Measurements from ENCODE around the gene UQCRC1. TPM values are rescaled to one million over a fixed set of nuclear protein-coding genes. Genes with fewer than 3 reads are reported as not detected.

Gene UQCRC1
- total RNA-seq, 1 donor: 405 TPM

DNA sequence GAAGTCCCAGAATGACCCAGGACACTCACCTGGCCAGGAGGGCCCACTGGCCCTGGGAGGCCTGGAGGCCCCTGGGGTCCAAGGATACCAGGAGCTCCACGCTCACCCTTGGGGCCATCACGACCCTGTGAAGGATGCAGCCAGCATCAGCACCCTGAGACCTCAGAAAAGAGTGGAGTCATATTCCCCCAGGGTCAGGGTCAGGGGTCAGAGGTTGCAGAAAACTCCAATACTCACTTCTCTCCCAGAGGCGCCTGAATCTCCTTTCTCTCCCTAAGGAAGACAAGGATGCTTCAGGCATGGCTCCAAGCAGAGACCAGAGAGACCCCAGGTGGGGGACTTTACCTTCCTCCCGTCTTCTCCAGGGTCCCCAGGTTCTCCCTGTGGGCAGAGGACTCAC, 32.8 kb downstream of the UQCRC1 start:
- TF ChIP-seq, protein P1, sequence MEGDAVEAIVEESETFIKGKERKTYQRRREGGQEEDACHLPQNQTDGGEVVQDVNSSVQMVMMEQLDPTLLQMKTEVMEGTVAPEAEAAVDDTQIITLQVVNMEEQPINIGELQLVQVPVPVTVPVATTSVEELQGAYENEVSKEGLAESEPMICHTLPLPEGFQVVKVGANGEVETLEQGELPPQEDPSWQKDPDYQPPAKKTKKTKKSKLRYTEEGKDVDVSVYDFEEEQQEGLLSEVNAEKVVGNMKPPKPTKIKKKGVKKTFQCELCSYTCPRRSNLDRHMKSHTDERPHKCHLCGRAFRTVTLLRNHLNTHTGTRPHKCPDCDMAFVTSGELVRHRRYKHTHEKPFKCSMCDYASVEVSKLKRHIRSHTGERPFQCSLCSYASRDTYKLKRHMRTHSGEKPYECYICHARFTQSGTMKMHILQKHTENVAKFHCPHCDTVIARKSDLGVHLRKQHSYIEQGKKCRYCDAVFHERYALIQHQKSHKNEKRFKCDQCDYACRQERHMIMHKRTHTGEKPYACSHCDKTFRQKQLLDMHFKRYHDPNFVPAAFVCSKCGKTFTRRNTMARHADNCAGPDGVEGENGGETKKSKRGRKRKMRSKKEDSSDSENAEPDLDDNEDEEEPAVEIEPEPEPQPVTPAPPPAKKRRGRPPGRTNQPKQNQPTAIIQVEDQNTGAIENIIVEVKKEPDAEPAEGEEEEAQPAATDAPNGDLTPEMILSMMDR (IDR thresholded peaks at IDR 0.05; ENCODE audit: insufficient read depth, low read depth, low read length): no peak
- no peak overlapping the region for H3K4me3 ChIP-seq (ENCODE audit: low read depth, low read length)
- no peak for DNase-seq (ENCODE audit: low read depth)

DNA sequence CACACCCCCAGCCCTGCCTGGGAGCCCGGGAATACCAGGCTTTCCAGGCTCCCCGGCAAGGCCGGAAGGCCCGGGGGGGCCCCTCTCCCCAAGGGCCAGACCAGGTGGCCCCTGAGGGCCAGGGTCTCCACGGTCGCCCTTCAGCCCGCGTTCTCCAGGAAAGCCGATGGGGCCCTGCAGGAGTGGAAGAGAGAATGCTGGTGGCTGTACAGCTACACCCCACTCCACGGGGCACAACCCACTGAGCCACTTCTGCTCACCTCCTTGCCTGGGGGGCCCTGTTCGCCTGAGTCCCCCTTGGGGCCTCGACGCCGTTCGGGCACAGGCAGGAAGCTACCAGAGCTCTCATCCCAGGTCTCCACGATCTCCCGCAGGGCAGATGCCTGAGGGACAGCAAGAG, 34.1 kb downstream of the UQCRC1 start:
- no peak overlapping the region for H3K4me3 ChIP-seq (ENCODE audit: low read depth, low read length)
- no peak for DNase-seq (ENCODE audit: low read depth)
- TF ChIP-seq, protein P1 (IDR thresholded peaks at IDR 0.05; ENCODE audit: insufficient read depth, low read depth, low read length): no peak

DNA sequence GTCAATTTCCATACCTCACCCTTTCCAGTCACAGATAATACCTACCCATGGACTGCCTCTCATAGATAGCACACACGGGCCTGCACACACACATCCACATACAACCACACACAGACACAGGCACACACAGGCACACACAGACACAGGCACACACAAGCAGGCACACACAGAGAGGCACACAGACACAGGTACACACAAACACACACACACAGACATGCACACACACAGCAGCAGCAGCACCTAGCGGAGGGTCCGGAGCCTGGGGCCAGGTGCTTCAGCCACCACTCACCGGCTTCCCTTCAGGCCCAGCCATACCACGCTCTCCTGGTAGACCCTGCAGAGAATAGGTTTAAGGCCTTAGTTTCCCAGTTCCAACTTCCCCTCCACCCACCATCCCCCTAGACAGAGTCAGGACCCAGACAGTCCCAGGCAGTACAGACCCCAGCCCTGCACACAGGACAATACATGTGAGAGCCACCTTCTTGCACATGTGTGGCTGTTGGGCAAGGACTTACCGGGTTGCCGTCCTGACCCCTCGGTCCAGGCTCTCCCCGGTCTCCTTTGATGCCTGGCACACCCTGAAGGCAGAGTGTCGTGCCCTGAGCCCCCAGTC, 35.4 kb downstream of the UQCRC1 start:
- DNase-seq (ENCODE audit: low read depth): no peak

DNA sequence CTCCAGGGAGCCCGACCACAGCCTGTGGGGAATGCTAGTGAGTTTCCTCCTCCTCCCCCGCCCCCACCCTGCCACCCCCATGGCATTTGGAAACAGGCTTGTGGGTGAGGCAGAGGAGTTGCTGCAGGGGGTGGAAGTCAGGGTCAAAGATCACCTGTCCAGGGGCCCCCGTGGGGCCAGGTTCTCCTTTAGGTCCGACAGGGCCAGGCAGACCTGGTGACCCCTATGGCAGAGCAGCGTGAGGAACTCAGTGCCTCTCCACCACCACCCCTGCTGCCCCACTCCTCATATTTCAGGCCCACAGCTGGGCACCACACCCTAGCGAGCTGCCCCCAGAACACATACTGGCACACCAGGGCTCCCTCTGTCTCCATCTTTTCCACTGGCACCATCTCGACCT, 36.9 kb downstream of the UQCRC1 start:
- DNase-seq (ENCODE audit: low read depth): no peak
- TF ChIP-seq, protein P1 (IDR thresholded peaks at IDR 0.05; ENCODE audit: insufficient read depth, low read depth, low read length): no peak
- no peak overlapping the region for H3K4me3 ChIP-seq (ENCODE audit: low read depth, low read length)

More for the DNA sequence above, 35.4 kb downstream of the UQCRC1 start:
- TF ChIP-seq, protein P1 (IDR thresholded peaks at IDR 0.05; ENCODE audit: insufficient read depth, low read depth, low read length): no peak
- no peak overlapping the region for H3K4me3 ChIP-seq (ENCODE audit: low read depth, low read length)

DNA sequence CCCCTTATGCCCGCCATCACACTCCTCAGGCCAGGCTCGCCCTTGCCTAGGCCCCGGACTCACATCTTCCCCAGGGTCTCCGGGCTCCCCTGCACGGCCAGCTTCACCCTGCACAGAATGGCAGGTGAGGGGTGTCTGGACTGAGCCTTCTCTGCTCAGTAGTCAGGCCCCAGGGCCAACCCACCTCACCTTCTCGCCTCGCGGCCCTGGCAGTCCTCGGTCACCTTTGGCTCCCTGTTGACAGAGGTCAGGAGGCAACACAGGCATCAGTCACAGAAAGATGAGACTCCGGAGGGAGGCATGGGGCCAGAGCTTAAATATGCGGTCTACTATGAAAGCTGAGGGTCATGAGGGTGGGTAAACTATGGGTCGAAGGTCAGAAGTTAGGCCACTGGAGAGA, 37.5 kb downstream of the UQCRC1 start:
- TF ChIP-seq, protein P1 (IDR thresholded peaks at IDR 0.05; ENCODE audit: insufficient read depth, low read depth, low read length): no peak
- DNase-seq (ENCODE audit: low read depth): no peak
- H3K4me3 ChIP-seq (ENCODE audit: low read depth, low read length): no peak overlapping the region

DNA sequence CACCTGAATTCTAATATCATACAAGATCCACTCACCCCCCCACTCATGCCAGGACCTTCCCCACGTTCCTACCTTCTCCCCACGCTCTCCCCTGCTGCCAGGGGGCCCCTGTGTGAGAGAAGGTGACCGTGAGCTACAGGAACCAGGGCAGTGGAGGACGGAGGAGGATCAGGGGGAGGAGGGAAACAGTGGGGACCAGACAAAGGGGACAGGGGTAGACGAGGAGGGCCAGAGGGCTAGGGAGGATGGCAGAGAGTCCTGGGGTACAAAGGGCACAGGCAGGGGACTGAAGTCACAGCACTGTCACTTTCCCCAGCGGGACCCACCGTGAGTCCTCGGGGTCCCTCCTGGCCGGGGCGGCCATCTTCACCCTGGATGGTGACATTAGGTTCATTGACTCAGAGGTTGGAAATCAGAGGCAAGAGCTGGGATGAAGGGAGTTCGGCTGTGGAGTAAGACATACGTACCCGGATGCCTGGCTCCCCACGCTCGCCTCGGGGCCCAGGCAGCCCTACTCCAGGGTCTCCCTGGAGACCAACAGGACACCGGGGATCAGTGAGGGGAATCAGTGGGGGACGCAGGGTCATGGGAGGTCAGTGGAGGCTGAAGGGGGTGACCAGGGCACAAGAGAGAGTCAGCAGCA, 39.5 kb downstream of the UQCRC1 start:
- no peak overlapping the region for H3K4me3 ChIP-seq (ENCODE audit: low read depth, low read length)
- TF ChIP-seq, protein P1 (IDR thresholded peaks at IDR 0.05; ENCODE audit: insufficient read depth, low read depth, low read length): no peak
- no peak for DNase-seq (ENCODE audit: low read depth)
